H1 (cell line): Measurements from ENCODE around the gene OR51F2. TPM values are rescaled to one million over a fixed set of nuclear protein-coding genes. Genes with fewer than 3 reads are reported as not detected.

Source experiments
- BCL11A ChIP-seq, 2 experiments: IDR thresholded peaks; one replicate each; pipeline ENCODE4 v1.6.1; 2011; ENCODE audit warnings: low read depth in 2 of 2, low read length in 2 of 2, mild to moderate bottlenecking in 2 of 2
- CBX8 ChIP-seq: fragments of 300-800, 300-1000 bp; sonication (generic); IDR thresholded peaks from 2 replicates; pipeline ENCODE4 v1.7.1; 2016; ENCODE audit warnings: low read depth, low read length, borderline replicate concordance
- CHD7 ChIP-seq: fragments of 300-600 bp; sonication (generic); IDR thresholded peaks from 2 replicates; pipeline ENCODE4 v1.7.1; 2012; ENCODE audit warnings: low read length, moderate library complexity, mild to moderate bottlenecking, inconsistent platforms; ENCODE audit not compliant: insufficient replicate concordance
- FOSL1 ChIP-seq: IDR thresholded peaks from 2 replicates; pipeline ENCODE4 v1.6.1; 2011; ENCODE audit warnings: mild to moderate bottlenecking, low read depth, low read length, moderate library complexity; ENCODE audit not compliant: insufficient read depth
- GABPA ChIP-seq: IDR thresholded peaks from 2 replicates; pipeline ENCODE4 v1.6.1; 2011; ENCODE audit warnings: mild to moderate bottlenecking, low read length, moderate library complexity, borderline replicate concordance; ENCODE audit not compliant: insufficient read depth
- JUND ChIP-seq: IDR thresholded peaks from 2 replicates; pipeline ENCODE4 v1.6.1; 2011; ENCODE audit warnings: mild to moderate bottlenecking, improper control_type of control experiment, low read length
- MAFK ChIP-seq: IDR thresholded peaks from 2 replicates; pipeline ENCODE4 v1.6.1; 2012; ENCODE audit warnings: low read depth, mild to moderate bottlenecking, improper control_type of control experiment, low read length
- RNF2 ChIP-seq: fragments of 200-900, 300-1000 bp; sonication (generic); IDR thresholded peaks from 2 replicates; pipeline ENCODE4 v1.7.1; 2016; ENCODE audit warnings: borderline replicate concordance, low read depth, mild to moderate bottlenecking, antibody characterized with exemption, low read length; ENCODE audit not compliant: poor library complexity, severe bottlenecking; ENCODE audit errors: missing control alignments
- RXRA ChIP-seq: IDR thresholded peaks from 2 replicates; pipeline ENCODE4 v1.6.1; 2011; ENCODE audit warnings: low read depth, mild to moderate bottlenecking, low read length, moderate library complexity; ENCODE audit not compliant: insufficient read depth
- SUZ12 ChIP-seq: fragments of 200-600 bp; sonication (generic); IDR thresholded peaks from 2 replicates; pipeline ENCODE4 v1.6.1; 2012; ENCODE audit warnings: mild to moderate bottlenecking, inconsistent platforms, low read length, moderate library complexity, mixed read lengths
- YY1 ChIP-seq: IDR thresholded peaks from 2 replicates; pipeline ENCODE4 v1.6.1; 2011; ENCODE audit warnings: low read depth, mild to moderate bottlenecking, low read length
- polyA plus RNA-seq, 7 experiments: library from polyadenylated mRNA; depleted of rRNA in 3 of 7; stranded (reverse) in 5 of 7; unstranded in 2 of 7; fragments of >200 nt in 5 of 7; fragments of 200-250 nt in 2 of 7; gene quantifications; 1 replicate in 5 of 7; 2 replicates in 1 of 7; 4 replicates in 1 of 7; pipeline versions ENCODE4 v1.2.1 to v1.2.3, GENCODE V29; 2011 to 2013; ENCODE audit warnings: missing spikeins in 2 of 7, mixed read lengths in 2 of 7
- total RNA-seq: library from RNA; stranded (reverse); fragmentation: NEBNext Ultra II Directional; extraction: Animal tissue kit (Norgen Biotek cat#: 25700); gene quantifications from 2 replicates; pipeline ENCODE4 v1.2.1, GENCODE V29; 2021

Gene OR51F2
- total and polyA plus RNA-seq, 2 of the 8 experiments (the other 6 are each of a cell fraction or from before 2014, with no cell fraction given), result 0.15 TPM; not detected in 1

- TF ChIP-seq CHD7 (no peak), GABPA (no peak), MAFK (no peak), CBX8 (no peak), SUZ12 (no peak), FOSL1 (no peak), JUND (no peak), RNF2 (no peak), BCL11A (IDR thresholded peaks at IDR 0.05; ENCODE audit: low read depth in 2 of 2, low read length in 2 of 2) (no peak), RXRA (no peak), YY1 (no peak)
Observed at GRCh38 chr11:4830346-4830745, 9.2 kb downstream of the OR51F2 start (continued).
